Fibroblast of villous mesenchyme (primary cell): Measurements from ENCODE around the gene ZNF718. TPM values are rescaled to one million over a fixed set of nuclear protein-coding genes. Genes with fewer than 3 reads are reported as not detected.

Experiments used
- DNase-seq: peaks from one replicate; pipeline ENCODE4 v3.0.0-alpha.2; 2010; ENCODE audit warnings: low read depth
- H3K4me3 ChIP-seq: 2 replicates; pipeline ENCODE4 v1.5.1; 2011; ENCODE audit warnings: low read depth, mild to moderate bottlenecking, low read length
- total RNA-seq: library from RNA; depleted of rRNA; stranded (reverse); fragments of >200 nt; gene quantifications from 2 replicates; pipeline ENCODE4 v1.2.3, GENCODE V29; 2012
- TF ChIP-seq, protein P1 (sequence below): IDR thresholded peaks from 2 replicates; pipeline ENCODE4 v1.5.1; 2012; ENCODE audit warnings: low read depth, mild to moderate bottlenecking, low read length; ENCODE audit not compliant: insufficient read depth

ZNF718 gene
- total RNA-seq, 1 donor: 8.2 TPM

DNA sequence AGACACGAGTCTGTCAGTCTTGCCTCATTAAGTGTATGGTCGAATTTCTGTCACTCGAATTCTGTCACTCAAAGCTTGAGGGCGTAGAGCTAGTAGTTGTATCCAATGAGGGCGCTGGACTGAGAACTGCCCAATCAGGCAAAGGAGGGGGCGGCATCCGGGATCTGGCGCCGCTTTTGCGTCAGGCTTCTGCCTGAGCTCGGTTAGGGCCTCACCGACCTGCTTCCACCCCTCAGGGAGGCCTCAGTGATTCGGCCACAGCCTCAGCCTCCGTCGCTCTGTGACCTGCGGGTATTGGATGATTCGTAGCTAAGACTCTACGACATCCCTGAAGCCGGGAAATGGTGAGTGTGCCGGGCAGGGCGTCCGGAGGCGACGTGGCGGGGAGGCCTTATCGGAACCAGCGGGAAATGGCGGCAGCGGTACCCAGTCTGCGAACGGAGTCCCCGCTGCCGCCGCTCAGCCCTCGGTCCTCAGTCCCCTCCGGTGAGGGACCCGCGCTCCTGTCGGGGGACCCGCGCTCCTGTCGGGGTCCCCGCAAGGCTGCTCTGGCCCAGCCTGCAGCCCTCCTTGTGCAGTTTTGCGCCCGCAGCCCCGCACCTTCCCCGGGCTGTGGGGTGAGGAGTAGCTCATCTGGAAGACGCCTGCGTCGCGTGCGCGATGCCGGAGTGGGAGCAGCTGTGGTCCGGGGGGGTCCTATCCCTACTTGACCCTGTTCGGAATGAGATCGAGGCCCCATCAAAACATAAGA, 88.3 kb downstream of the ZNF718 start:
- H3K4me3 ChIP-seq: peak overlapping the region; percentile 84
- DNase-seq: peak; percentile 92
- TF ChIP-seq, protein P1, sequence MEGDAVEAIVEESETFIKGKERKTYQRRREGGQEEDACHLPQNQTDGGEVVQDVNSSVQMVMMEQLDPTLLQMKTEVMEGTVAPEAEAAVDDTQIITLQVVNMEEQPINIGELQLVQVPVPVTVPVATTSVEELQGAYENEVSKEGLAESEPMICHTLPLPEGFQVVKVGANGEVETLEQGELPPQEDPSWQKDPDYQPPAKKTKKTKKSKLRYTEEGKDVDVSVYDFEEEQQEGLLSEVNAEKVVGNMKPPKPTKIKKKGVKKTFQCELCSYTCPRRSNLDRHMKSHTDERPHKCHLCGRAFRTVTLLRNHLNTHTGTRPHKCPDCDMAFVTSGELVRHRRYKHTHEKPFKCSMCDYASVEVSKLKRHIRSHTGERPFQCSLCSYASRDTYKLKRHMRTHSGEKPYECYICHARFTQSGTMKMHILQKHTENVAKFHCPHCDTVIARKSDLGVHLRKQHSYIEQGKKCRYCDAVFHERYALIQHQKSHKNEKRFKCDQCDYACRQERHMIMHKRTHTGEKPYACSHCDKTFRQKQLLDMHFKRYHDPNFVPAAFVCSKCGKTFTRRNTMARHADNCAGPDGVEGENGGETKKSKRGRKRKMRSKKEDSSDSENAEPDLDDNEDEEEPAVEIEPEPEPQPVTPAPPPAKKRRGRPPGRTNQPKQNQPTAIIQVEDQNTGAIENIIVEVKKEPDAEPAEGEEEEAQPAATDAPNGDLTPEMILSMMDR: no peak

- peak; percentile 38 for DNase-seq
- peak overlapping the region; percentile 84 for H3K4me3 ChIP-seq
Observed at GRCh38 chr4:213189-213535, 88.9 kb downstream of the ZNF718 start.

Other genes starting within 250 kb of the ZNF718 start
- gene ZNF595, start 71.2 kb upstream of the ZNF718 start, total RNA-seq: 17.7 and 23.8 TPM in 2 replicates
- gene ZNF732, start 181.0 kb downstream of the ZNF718 start, total RNA-seq: 0.43 and 0.64 TPM in 2 replicates
- 9.5 and 9.7 TPM in 2 replicates for gene ZNF141, start 213.3 kb downstream of the ZNF718 start, total RNA-seq